Skin epidermis (tissue), 12 donors: ENCODE data around the gene COL9A1.

ENCODE experiments used
- H3K27ac ChIP-seq, 21 experiments: fragments of 200-600 bp; sonication (generic) in 11 of 21; one replicate each; pipeline ENCODE4 v1.5.0; 2020; ENCODE audit warnings: mild to moderate bottlenecking in 3 of 21, inconsistent platforms in 2 of 21, moderate library complexity in 2 of 21
- H3K4me3 ChIP-seq, 7 experiments: fragments of 200-600 bp; sonication (generic) in 2 of 7; one replicate each; pipeline ENCODE4 v1.5.0; 2020; ENCODE audit warnings: inconsistent platforms in 2 of 7, mild to moderate bottlenecking in 2 of 7, moderate library complexity in 1 of 7

COL9A1 gene

GRCh38 chr6:70180901-70181599 lies 121.8 kb downstream of the COL9A1 start:
- H3K4me3 ChIP-seq, result no peak overlapping the region

GRCh38 chr6:70180183-70180900 lies 122.5 kb downstream of the COL9A1 start:
- H3K27ac ChIP-seq, result no peak overlapping the region

More at GRCh38 chr6:70180901-70181599, 121.8 kb downstream of the COL9A1 start:
- no peak overlapping the region for H3K27ac ChIP-seq

GRCh38 chr6:70176842-70177550 lies 125.9 kb downstream of the COL9A1 start:
- H3K4me3 ChIP-seq, result no peak overlapping the region

More at GRCh38 chr6:70180183-70180900, 122.5 kb downstream of the COL9A1 start:
- no peak overlapping the region for H3K4me3 ChIP-seq

GRCh38 chr6:70175770-70176169 lies 127.1 kb downstream of the COL9A1 start:
- H3K27ac ChIP-seq, result no peak overlapping the region
- H3K4me3 ChIP-seq, result no peak overlapping the region

More at GRCh38 chr6:70176842-70177550, 125.9 kb downstream of the COL9A1 start:
- no peak overlapping the region for H3K27ac ChIP-seq

- H3K4me3 ChIP-seq, result no peak overlapping the region
- H3K27ac ChIP-seq, result no peak overlapping the region
Observed at GRCh38 chr6:70172252-70172651, 130.6 kb downstream of the COL9A1 start.

- Histone ChIP-seq H3K27ac (no peak overlapping the region), H3K4me3 (no peak overlapping the region)
Observed at GRCh38 chr6:70171236-70171635, 131.6 kb downstream of the COL9A1 start.

- Histone ChIP-seq H3K27ac (no peak overlapping the region), H3K4me3 (no peak overlapping the region)
Observed at GRCh38 chr6:70168681-70169377, 134.1 kb downstream of the COL9A1 start.
